Subcutaneous adipose tissue (tissue), 4 donors: ENCODE measurements around the gene KYNU. TPM values are rescaled to one million over a fixed set of nuclear protein-coding genes. Genes with fewer than 3 reads are reported as not detected.

Experiments used
- total RNA-seq, 4 donors: library from RNA; depleted of rRNA; stranded (reverse); fragments of >200 nt; gene quantifications; one replicate each; pipeline ENCODE4 v1.1.0, GENCODE V29; 2016
- TF ChIP-seq, protein P1 (sequence below): fragments of 450-650 bp; IDR thresholded peaks from one replicate; pipeline ENCODE4 v1.5.1; 2016; ENCODE audit warnings: low read depth, mild to moderate bottlenecking, control low read depth, antibody characterized with exemption, moderate library complexity

Gene KYNU
- total RNA-seq = 10 to 100 TPM in 2 of 4 donors, 1 to 10 TPM in 2; 3.4 to 38.9 (median 10.5) TPM

DNA sequence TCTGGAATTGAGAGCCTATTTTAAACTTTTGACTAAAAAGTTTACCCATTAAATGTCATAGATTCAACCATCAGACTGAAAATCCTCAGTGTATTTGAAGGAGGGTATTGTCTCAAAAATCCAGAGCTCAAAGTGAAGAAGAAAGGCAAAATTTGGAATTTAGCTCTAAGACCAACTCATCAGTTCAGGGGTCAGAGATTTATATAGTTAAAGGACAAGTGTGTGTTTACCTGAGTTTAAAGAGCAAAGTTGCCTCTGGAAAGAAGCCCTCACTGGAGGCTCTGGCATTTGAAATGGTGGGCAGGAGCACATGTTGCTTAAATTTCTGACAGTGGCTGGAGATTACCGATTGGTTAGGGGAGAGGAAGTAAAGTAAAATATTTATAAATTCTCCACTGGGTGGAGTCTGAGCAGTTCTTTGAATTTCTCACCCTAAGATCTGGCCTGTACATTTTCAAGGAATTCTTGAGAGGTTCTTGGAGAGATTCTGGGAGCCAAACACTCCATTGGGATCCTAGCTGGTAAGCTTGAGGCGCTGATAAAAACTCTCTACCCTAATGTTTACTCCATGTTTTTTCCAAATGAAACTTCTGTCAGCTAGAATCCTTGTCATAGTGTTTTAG lies at the start of gene KYNU:
KYNU (plus strand) TSS at position 449 of the 623 bp plus-strand sequence. CDS start 7,704 bp downstream, outside the sequence.
- TF ChIP-seq, protein P1, sequence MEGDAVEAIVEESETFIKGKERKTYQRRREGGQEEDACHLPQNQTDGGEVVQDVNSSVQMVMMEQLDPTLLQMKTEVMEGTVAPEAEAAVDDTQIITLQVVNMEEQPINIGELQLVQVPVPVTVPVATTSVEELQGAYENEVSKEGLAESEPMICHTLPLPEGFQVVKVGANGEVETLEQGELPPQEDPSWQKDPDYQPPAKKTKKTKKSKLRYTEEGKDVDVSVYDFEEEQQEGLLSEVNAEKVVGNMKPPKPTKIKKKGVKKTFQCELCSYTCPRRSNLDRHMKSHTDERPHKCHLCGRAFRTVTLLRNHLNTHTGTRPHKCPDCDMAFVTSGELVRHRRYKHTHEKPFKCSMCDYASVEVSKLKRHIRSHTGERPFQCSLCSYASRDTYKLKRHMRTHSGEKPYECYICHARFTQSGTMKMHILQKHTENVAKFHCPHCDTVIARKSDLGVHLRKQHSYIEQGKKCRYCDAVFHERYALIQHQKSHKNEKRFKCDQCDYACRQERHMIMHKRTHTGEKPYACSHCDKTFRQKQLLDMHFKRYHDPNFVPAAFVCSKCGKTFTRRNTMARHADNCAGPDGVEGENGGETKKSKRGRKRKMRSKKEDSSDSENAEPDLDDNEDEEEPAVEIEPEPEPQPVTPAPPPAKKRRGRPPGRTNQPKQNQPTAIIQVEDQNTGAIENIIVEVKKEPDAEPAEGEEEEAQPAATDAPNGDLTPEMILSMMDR = no peak

DNA sequence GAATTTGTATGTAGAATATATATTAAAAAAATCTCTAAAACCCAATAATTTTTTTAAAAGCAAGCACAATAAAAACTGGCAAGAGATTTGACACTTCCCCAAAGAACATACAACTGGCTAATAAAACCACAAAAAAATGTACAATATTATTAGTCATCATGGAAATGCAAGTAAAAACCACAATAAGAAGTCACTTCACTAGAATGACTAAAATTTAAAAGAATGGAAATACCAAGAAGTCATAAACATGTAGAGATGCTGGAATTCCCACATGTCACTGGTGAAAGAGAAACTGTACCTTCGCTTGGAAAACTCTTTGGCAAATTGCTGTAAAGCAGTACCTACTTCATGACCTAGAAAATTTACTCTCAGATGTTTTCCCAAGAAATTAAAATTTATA lies 43.4 kb upstream of the KYNU start:
- TF ChIP-seq, protein P1 = no peak

DNA sequence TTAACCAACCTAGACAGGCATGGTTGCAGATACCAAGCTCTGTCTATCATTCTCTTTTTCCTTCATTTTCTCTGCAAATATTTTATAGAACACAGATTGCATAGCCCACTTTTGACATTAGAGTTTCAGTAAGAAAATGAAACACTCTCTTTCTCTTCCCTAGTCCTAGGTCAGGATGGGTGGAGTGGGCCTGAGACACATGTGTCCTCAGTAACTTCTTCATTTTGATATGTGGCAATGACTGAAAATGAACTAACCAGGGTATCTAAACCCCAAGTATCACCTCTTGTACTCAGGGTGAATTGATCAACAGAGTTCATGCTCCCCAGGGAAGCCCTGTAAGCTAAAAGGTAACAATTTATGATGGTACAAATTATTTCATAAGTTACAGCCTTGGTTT lies 37.0 kb upstream of the KYNU start:
- TF ChIP-seq, protein P1 = no peak

DNA sequence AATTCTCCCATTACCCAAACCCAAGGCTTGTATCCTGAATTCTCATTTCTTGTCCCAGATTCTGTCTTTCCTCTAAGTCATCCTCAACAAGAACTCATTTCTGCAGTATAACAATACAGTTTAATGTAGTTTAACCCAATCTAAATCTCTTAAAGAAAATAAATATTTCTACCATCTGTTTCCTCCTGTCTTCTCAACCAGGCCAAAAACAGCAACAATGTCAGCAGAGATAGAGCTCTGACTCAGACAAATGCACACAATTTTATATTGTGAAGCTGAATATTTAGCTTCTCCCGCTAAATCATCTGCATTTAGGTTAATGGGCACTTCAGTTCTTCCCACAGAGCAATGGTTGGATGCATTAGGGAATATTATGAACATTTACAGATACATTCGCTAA lies 35.7 kb upstream of the KYNU start:
- TF ChIP-seq, protein P1 = no peak

DNA sequence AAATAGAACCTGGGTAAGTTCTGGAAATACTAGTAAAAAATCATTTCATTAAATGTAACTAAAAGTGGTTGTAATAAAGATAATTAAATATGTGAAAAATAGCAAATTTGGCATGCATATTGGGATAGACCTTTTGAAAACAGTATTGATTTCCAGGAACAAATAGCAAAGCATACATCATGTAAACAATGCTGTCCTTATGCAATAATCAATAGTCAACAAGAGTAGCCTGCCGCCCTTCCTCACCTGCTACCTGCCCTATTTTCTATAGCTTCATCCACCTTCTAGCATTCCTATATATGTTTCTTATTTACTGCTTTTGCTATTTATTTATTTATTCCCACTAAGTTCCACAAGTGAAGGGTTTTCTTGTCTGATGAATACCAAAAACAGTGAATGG lies 35.1 kb upstream of the KYNU start:
- TF ChIP-seq, protein P1 = no peak

DNA sequence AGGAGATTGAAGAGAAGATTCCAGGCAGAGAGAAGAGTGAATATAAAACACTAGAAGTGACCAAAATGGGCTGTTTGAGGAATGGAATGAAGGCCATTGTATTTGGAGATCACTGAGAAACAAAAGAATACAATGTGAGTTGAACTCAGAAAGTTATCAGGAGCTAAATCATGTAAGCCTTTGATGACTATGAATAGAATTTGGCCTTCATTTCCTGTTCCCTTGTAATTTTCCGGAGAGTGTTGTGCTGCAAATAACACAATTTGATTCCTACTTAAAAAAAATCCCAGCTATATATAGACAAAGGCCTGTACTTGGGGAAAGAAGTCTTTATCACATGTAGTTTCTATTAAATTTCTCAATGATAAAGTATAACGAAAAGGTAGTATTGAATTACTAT lies 33.7 kb upstream of the KYNU start:
- TF ChIP-seq, protein P1 = no peak

DNA sequence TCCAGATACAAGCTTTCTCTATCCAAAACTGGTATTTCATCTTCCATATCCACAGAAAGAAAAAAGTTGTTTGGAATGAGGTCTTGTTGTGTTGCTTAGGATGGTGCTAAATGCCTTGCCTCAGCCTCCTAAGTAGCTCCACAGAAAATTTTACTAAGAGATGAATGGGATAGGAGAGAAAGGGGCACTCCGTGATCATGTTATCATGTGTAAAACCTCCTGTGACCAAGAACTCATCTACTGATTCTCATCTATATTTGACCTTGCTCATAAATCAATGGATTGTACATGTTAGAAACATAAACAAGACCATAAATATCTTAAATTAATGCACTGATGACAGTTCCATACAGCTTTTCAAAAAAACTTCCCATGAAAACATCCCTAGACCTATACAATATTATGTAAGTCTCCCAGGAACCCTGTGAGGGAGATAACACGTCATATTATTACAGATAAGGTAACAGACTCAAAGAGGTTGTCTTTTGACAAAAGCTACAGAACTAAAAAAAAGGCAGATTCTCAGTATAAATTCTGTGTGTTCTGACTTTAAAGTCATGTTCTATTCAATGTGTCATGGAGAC lies 29.3 kb upstream of the KYNU start:
- TF ChIP-seq, protein P1 = no peak
